Inflammatory macrophage treated with lipopolysaccharide for 4 hours (primary cell): ENCODE data around the gene SUSD3.
A peak's percentile ranks its signal among the peaks of the same experiment; 100 is the strongest.
"Not testable (repeated sequence)": the region's sequence is repeated elsewhere in the genome, so short reads cannot be mapped to it uniquely, and the experiment has no call there.

Experiments
- DNase-seq: peaks from one replicate; pipeline ENCODE4 v3.0.0-alpha.2; 2020

The SUSD3 gene

DNA sequence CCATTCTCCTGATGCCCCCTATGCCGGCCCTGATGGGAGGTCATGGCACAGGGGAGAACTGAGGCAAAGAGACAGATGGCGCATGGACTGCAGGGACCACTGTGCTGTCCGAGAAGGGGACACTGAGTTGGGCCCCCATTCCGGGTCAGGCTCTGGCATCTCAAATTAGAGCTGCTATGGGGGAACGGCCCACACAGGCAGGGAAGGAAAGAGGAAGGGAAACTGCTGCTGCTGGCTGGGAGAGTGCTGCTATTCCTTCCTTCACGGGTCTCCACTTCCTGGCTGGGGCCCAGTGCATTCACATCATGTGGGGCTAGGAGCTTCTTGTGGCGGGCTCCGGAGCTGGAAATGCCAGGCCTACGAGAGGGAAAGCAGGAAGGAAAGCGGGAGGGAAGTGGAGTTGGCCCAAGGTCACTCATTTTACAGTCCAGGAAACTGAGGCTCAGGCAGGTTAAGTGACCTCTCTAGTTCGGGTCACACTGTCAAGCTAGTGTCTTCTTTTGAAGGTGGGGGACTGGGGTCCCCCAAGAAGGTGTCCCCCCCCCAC is 36.2 kb downstream of the SUSD3 start:
- peak; percentile 88 for DNase-seq

DNA sequence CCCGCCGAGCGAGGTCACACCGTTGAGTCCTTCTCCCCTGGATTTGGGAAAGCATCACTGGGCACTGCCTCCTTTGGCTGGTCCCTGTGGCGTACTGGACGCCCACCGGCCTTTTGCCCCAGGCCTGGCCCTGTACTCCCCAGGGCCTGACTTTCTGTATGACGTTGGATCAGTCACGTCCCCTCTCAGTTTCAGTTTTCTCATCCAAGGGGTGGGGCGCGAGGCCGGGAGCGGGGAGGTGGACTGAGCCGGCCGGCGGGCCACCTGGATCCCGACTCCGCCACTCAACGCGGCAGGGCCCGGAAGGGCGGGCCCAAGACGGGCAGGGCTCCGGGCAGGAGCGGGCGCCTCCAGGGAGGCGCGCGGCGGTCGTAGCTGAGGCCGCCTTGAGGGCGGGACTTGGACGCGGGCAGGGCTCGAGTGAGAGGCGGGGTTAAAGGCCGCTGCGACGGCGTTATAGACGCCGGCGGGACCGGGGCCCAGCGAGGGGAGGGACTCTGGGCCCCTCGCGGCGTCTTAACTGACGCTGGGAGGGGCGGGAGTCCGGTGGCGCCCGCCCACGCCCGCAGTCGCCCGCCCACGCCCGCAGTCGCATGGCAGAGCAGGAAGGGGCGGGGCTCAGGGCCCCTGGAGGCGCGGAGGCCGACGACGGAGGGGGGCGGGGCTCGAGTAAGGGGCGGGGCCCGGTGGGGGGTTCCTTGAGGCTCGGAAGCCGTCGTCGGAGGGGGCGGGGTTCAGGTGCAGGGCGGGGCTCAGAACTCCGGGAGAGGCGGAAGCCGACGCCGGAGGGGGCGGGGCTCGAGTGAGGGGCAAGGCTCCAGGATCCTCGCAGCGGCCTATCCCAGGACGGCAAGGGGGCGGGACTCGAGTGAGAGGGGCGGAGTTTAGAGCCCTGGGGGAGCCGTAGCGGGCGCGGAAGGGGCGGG is 37.0 kb downstream of the SUSD3 start:
- DNase-seq: peak; percentile 100

DNA sequence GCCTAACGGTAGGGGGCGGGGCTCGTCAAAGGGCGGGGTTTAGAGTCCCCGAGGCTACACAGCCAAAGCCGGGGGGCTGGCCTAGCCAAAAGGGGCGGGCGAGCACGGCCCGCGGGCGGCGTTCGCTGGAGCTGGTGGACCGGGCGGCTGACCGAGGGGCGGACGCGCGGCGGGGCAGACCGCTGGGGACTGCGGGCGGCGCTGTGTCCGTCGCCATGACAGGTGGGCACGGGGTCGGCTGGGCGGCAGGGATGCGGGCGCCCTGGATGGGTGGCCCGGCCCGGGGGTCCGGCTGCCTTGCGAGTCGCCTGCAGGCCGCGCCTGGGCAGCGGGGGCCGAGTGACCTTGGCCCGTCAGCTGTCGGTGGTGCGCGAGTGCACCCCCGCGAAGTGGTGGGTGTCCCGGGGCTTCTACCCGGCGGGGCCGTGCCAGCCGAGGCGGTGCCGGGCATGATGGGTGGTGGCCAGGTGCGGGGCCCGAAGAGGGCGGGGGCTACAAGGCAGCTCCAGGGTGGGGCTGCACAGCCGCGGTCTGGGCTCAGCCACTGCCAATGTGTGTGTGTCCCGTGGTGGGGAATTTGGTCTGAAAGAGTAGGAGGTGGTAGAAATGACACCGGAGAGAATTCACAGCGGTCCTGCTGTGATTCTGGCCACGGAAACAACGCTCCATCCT is 37.8 kb downstream of the SUSD3 start, which contains the start of gene CARD19:
CARD19 (plus strand) TSS at position 87 of the 672 bp plus-strand sequence; CDS start at position 216, 129 bp downstream.
- DNase-seq: peak; percentile 55

DNA sequence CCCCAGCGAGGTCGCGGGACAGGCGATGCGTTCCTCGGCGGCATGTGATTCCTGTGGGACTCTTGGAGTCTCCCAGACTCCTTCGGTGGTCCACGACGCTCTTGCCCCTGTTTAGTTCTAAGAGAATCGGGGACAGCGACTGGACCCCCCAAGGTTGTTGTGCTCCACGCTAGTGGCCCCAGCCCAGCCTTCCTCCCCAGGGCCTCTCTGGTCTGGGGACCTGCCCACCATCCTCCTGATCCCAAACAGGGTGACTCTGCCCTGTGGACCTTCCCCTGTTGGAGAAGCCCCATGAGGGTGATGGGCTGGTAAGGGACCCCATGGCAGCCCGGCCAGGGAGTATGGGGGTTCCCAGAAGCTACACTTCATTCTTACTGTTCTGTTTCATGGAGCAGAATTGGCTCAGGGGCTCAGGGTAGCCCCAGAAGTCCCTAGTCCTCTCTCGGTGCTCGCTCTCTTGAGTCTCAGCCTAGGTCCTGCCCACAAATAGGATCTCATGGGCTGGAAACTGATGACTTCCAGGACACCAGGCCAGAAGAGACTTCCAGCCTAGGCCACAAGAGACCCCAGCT is 38.4 kb downstream of the SUSD3 start:
- no peak for DNase-seq

DNA sequence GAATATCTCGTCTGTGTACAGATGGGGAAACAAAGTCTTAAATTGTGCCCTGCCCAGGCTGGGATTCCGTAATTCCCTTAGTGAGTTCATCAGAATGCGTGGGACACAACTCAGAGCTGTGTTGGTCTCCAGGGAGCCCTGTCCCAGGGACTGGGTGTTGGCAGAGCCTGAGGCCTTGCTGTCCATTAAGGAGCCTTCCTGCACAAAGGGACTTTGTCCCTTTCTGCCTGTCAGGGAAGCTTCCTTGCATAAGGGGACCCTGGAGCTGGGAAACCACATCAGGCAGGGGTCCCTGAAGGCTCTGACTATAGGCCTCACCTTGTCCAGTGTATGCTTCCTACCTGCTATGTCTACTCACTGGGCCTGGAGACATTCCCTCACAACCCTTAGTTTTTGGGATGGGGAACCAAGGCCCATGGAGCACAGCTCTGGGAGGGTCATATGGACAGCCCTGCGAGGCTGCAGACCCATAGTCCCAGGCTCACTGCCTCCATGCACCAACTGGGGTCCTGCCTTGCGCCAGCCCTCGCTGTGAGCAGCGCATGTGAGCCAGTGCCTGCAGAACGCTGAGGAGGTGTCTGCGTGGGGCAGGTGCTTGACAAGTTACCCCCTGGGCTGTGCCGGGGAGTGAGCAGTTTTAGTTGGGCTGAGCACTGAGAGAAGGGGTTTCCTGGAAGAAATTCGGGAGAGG is 39.2 kb downstream of the SUSD3 start:
- DNase-seq: peak; percentile 57

DNA sequence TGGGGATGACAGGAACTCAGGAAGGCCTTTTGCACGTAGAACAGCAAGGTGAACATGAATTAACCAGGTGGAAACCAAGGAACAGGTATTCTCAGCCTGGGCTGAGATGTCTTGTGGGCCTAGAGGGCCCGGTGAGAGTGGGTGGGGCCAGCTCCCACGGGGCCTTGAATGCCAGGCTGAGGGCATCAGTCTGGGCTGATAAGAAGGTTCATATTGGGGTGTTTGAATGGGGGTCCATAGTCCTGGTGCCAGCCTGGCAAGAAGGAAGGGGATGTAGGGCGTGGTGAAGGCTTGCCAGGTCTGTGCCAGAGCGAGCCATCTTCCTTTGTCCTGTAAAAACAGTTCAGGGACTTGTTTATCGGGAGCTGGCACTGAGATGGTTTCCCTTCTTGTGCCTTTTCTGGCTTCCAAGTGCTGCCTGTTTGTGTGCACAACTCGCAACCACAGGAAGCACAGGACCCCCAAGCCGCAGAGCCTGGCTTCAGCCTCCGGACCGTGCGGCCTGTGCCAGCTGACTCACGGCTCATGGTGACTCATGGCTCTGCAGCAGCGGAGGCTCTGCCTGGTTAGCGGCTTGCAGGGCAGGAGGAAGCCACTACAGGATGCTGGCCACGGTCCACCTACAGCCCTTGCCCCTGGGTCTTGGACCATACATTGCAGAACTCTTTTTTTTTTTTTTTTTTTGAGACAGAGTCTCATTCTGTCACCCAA is 39.9 kb downstream of the SUSD3 start:
- DNase-seq: peak; percentile 92

DNA sequence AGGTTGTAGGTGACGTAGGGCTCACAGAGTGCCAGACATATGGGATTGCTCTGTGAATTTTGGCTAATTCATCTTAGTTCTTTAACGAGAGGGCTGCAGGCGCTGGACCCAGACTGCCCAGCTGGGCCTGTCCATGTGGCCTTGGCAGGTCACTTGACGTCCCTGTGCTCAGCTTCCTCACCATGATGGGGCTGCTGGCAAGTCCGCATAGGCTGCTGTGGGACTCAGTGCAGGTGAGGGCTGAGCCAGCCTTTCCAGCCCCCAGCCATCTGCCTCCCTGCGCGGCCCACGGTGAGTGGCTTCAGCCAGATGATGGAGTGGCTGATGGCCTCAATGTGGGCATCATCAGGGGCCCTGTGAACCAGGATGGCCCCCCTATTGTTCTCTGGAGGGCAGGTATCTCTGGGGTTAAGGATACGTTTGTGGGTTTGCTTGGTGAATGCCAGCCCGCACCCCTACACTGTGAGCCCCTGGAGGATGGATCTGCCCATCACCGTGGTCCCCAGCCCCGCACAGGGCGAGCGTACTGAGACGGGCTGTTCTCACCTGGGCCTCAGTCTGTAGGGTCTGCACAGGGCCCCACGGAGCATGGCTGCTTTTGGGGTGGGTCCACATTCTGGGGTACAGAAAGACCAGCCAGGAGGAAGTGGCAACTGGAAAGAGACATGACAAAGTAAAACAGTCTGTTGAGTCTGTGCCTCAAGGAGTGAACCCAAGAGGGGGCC is 41.2 kb downstream of the SUSD3 start:
- no peak for DNase-seq

DNA sequence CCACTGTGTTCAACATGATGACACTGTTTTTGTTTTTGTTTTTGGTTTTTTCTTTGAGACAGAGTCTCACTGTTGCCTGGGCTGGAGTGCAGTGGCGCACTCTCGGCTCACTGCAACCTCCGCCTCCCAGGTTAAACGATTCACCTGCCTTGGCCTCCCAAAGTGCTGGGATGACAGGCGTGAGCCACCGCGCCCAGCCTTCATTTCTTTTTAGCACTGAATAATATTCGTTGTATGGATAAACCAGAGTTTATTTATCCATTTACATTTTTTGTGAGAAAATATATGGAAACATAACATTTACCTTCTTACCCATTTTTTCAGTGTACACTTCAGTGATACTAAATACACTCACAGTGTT is 41.8 kb downstream of the SUSD3 start:
- DNase-seq: no peak

DNA sequence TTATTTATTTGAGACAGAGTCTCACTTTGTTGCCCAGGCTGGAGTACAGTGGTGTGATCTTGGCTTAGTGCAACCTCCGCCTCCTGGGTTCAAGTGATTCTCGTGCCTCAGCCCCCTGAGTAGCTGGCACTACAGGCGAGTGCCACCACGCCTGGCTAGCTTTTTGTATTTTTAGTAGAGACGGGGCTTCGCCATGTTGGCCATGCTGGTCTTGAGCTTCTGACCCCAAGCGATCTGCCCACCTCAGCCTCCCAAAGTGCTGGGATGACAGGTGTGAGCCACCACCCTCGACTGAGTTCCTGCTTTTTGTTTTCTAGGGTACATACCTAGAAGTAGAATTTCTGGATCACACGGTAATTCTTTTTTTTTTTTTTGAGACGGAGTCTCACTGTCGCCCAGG is 42.6 kb downstream of the SUSD3 start:
- DNase-seq: not testable (repeated sequence)

DNA sequence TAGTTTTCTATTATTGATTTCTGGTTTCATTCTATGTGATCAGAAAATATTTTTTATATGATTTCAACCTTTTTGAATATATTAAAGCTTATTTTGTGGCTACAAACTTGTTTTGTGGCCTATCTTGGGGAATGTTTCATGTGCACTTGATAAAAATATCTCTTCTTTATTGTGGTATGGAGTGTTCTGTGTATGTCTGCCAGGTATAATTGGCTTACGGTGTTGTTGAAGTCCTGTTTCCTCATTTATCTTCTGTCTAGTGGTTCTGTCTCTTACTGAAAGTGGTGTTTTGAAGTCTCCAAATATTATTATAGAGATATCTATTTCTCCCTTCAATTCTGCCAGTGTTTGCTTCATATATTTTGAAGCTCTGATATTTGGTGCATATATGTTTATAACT is 47.1 kb downstream of the SUSD3 start:
- DNase-seq: no peak

DNA sequence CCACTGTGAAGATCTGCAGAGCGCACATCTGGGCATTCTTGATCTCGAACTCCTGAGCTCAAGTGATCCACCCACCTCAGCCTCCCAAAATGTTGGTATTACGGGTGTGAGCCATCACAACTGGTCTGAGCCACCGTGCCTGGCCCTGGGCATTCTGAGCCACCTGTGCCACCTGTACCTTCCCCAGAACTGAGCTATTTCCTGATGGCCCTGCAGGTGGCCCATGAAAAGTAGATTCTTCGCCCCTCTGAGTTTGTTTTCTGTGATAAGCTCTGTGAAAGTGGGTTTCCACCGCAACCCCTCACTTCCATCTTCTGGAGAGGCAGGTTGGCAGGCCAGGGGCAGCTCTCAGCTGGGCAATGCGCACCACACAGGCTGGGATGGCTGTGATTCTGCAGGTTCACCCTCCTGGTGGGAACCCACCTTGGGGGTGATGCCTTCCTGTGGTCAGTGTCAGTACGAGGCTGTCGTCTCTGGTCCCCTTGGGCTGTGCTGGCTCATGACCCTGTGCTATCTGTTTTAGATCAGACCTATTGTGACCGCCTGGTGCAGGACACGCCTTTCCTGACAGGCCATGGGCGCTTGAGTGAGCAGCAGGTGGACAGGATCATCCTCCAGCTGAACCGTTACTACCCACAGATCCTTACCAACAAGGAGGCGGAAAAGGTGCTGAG is 48.8 kb downstream of the SUSD3 start:
- no peak for DNase-seq

DNA sequence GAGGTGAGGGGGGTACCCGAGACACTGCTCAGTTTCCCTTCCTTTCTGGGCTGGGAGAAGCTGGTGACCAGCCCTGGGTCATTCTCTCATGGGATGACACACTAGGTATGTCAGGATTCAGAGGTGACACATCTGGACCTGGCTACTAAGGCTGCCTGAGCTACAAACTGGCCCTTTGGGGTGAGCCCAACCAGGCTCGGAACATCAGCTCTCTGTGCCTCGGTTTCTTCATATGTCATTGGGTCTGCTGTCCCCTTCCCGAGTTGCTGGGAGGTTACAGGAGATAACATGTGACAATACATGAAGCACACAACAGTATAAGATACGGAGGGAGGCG is 49.3 kb downstream of the SUSD3 start:
- no peak for DNase-seq

DNA sequence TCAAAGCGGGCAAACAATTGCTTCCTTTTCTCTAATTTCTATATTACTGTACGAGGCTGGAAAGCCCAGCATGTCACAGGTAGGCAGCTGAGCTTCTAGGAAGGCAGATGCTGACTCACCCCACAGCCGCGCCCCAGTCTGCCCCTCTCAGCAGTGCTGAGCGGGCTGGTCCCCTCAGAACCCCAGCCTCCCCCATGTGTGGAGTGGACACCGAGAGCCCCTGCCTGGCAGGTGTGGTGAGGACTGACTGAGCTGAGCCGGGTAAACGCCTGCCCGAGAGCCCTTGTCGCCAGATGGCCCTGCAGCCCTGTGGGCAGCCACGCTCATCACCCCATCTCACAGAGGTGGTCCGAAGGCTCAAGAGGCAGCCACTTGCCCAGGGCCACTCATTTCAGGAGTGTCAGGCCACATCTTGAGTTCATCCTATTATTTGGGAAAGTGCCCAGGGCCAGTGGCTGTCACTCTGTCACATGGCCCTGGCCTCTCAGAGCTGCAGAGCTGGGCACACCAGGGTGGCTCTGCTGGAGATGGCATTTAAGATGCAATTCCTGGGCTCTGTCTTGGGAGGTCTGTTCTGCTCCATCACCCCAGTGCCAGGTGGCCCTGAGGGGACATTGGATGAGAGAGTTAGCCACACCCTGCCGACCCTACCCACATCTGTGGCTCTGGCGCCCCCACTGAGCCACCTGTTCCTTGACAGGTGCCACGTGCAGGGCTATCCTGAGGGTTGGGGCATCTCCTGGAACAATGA is 50.0 kb downstream of the SUSD3 start:
- peak; percentile 56 for DNase-seq

DNA sequence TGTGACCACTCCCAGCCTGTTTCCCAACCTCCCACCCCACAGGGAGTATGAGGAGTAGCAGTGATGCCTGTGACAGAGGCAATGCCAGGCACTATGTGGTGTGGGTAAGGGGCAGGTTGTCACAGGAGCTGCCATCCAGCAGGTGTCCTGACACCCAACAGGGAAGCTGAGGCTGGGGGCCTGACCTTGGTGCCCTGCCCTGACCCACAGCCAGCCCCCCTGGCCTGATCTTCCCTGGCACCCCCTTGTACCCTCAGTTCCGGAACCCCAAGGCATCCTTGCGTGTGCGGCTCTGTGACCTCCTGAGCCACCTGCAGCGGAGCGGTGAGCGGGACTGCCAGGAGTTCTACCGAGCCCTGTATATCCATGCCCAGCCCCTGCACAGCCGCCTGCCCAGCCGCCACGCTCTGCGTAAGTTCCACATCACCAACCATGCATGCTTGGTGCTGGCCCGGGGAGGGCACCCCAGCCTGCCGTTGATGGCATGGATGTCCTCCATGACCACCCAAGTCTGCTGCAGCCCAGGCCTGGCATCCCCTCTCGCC is 51.9 kb downstream of the SUSD3 start:
- DNase-seq: peak; percentile 21

DNA sequence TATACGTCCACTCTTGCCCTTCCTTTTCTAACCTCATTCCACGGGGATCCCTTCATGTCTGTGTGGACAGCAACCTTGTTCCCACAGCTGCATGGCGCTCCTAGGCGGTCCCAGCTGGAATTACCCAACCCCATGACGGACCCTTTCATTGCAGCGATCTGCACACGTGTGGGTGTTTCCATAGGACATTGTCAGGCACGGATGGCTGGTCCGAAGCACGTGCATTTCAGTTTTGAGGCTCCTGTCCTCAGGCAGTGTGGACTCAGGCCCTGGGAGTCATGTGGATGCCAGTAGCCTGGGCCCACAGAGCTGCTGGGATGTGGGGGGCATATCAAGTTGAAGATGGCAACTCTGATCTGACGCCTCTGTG is 52.5 kb downstream of the SUSD3 start:
- DNase-seq: peak; percentile 19

DNA sequence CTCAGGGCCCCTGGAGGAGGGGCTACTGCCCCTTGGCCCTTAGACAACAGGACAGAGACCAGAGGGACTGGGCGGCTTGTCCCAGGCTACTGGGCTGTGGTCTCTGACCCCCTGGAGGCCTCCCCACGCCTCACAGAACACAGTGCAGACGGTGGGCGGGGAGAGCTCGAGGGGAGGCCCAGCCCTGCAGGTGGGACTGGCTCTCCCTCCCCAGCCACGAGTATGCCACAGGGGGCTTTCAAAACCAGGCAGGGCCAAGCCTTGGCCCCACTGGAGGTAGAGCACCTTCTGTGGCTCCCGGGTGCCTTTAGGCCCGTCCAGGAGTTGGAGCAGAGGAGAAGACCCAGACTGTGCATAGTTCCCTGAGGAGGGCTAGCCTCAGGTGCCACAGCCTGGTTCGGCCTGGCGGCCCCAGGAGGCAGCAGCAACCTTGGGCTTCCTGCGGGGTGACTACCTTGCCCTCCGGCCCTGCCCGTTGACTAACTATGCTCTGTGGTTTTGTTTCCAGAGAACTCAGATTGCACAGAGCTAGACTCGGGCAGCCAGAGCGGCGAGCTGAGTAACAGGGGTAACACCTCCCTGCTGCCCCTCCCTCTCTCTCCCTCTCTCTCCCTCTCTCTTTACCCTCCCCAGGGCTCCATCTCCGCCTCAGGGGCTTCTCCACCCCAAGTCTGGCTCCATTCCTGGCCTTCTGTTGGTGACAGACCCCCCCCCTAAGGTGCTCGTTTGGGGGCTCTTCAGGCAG is 53.0 kb downstream of the SUSD3 start:
- peak; percentile 75 for DNase-seq

DNA sequence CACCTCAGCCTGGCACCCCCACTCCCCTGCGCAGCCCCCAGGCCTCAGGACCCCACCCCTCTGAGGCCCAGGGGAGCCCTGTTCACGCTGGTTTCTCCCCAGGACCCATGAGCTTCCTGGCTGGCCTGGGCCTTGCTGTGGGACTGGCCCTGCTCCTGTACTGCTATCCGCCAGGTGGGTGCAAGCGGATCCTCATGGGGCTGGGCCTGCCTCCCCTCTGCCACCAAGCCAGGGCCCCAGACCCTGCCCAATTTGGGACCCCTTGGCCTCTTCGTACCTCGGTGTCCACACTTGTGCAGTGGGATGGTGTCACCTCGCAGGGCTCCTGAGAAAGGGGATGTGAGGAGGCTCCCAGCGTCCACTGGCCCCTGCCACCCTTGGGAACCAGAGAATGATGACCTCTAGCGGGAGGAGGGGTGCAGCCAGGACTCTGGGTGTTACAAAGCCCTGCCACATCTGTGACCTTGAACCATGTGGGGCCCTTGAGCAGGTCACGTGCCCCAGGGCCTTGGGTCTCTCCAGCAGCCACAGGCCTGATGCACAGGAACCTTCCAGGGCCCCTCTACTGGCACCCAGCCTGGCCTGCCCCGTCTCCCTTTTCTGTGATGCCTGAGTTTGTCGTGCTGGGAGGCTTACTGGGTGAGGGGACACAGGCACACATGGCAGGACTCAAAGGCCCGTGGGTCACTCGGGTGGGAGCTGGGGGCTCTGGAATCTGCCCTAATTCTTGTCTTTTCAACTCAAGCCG is 53.8 kb downstream of the SUSD3 start:
- peak; percentile 77 for DNase-seq

DNA sequence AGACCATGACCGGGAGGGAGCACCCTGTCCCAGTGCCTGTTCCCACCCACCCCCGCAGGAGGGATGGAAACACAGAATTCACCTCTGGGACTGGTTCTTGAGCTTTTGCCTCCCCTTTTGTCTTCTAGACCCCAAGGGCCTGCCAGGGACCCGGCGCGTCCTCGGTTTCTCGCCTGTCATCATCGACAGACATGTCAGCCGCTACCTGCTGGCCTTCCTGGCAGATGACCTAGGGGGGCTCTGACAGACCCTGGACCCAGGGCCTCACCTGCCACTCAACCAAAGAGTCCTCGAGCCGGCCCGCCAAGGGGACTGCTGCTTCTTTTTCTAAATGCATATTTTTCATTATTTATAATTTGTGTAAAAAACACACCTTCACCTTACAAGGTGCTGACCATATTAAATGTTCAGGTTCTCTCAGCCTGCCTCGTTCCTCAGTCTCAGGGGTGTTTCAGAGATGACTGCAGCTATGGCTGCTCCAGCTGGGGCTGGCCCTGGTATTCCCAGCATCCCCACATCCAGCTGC is 54.4 kb downstream of the SUSD3 start:
- peak; percentile 9 for DNase-seq
